Hematopoietic multipotent progenitor cell (in vitro differentiated cells): ENCODE measurements around the gene FNBP1L. TPM values are rescaled to one million over a fixed set of nuclear protein-coding genes. Genes with fewer than 3 reads are reported as not detected.

Experiments
- DNase-seq, 3 donors: peaks; one replicate each; pipeline ENCODE4 v3.0.0-alpha.2; 2011 to 2015; ENCODE audit warnings: low read depth in 2 of 3, low spot score in 2 of 3
- total RNA-seq: library from RNA; depleted of rRNA; stranded (reverse); fragments of >200 nt; gene quantifications from one replicate; pipeline ENCODE4 v1.2.3, GENCODE V29; 2012

Gene FNBP1L
- total RNA-seq, 1 donor, result 6.5 TPM

DNA sequence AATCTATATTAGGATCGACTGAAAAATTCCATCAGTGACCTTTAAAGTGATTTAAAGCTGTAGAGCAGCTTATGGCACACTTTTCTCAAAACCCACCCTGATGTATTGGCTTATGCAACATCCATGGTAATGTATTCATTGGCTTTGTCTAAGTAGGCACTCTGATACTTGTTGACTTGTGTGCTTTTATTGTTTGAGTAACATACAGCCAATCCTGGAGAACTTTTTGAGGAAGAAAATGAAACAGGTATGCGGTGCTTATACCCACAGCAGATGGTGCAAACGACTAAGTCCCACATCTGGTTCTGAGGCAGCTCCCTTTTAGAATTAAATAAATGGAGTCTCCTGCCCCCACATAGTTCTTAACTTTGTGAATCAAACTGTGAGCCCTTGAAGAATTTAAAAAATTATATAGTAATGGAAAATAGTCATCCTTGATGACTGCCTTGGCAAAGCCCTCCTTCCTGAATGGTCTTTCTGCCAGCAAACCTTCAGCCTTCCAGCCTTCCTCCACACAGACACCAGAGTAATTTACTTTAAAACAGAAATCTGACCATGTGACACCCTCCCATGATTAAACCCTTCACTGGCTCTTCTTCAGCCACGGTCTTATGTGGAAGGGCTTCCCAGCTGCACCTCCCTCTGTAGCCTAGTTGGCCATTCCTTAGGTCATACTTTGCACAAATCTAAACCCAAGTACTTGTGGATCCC is 117.7 kb downstream of the FNBP1L start:
- DNase-seq, result no peak

DNA sequence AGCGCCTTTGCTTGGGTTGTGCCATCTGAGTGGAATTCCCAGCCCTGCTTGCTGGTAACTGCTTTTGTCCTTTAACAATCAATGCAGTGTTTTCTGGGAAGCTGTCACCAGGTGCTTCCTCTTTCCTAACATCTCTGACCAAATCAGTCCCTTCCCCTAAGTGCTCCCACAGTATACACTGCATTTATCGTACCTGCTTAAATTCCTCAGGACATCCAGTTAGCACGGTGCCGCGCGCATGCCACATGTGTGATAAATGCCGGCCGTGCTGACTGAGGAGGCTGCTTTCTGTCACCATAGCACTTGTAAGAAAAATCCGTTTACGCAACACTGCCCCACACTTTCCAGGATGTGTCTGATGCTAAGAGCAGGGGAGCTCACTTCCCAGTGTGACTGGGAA is 118.3 kb downstream of the FNBP1L start:
- no peak for DNase-seq

DNA sequence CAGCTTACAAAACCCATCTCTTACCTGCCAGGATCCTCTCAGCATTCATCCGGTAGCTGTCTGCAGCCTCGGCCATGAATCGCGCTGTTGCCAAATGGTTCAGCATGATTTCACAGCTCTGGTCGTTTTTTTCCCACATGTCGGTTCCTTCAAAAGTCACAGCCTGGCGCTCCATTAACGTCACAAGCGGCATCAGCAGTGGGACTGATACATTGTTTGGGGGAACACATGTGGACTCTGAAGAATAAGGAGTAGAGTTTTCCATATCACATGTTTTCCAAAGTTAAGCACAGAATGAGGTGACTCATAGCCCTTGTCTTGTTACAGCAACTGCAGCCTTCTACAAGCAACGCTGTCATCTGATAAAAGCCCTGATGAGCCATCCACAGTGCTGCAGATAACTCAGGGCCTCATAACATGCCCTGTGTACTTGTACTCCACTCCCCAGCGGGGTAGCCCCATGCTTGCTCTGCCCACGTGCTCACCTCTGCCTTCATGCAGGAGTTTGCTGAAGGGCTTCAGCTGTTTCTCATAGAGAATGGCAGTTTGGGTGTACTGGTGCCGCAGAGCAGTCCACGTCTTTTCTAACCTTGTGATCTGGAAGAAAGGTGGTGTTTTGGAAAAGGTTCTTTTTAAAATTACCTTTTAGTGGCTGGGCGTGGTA is 119.5 kb downstream of the FNBP1L start:
- no peak for DNase-seq

DNA sequence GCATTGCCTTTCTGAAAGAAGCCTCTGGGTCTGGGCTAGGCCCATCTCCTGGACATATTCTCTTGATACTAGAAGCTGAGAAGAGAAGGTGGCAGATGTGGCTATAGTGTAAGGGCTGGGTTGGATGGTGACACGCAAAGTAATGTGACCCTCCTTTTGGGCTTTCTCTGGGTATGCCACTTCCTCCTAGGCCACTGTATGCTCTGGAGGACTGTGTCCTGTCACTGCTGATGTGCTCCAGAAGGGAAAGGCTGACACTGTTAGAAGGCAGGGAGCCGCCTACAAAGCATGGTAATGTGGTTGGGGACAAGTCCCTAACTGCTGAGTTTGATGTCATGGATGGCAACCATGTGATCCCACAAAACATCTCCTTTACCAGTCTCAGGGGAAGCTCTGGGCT is 121.6 kb downstream of the FNBP1L start:
- no peak for DNase-seq

DNA sequence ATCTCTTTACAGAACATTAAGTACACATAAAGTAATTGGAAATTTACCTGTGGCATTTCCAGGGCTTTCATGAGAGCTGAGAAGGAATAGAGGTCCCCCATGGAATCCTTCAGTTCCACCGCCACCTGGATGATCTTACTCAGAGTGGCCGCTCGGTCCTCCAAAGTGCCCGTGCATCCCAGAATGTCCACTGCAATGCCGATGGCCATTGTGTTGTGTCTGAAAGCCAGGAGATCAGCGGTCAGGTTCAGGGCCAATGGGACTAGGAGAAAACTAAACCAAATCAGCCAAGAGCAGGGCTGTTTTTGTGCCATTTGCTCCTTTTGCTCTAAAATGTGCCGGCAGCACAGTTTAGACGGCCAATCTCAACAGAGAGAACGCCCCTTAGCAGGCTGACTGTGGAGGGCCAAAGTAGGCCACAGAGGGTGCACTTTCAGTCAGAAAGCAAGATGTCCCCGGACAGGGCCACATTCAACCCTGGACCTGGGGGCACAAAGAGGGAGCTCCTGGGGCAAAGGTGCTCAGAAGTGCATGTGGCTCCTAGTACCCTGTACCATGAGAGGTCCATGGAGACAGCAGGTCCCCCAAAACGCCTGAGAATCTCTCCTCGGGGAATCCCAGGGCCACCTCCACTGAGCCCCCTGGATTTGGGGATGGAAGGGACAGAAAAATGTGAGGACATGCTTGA is 123.8 kb downstream of the FNBP1L start:
- DNase-seq, result no peak

DNA sequence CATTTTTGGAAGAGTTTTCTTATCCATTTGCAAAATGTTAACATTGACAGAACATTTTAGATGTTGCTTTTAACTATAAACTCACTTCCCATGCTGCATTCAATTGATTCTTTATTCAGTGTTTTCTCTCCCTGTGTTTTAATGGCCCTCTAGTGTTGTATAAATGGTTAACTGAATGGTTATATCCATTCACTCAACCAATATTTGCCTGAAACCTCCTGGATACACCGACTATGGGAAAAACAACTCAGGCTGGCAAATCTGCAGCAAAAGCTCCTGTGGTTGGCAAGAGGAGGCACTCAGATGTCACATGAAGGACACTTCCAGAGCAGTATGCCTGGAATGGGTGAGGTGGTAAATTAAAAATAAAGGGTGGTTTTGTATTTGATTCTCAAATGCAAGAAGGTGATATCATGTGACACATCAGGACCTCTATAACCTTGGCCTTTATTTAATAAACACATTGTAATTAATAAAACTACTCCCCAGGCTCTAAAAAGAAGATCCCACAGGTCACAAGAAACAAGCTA is 126.1 kb downstream of the FNBP1L start:
- no peak for DNase-seq

DNA sequence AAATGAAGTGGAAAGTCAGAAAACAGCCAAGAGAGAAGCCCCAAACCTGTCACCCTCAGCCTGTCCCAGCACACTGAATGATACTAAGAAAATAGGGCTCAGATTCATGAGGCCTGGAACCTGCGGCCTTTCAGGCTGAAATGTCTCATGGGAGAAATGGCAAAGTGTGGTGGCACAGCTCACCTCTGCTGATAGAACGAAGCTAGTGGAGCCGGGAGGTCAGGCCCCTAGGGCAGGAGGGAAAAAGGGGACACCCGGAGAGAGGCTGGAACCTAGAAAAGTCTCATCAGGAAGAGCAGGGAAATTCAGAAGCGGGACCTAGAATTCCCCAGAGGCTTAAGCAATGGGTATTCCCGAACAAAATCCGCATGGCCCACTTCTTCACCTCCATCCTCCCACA is 126.6 kb downstream of the FNBP1L start:
- DNase-seq, result no peak

DNA sequence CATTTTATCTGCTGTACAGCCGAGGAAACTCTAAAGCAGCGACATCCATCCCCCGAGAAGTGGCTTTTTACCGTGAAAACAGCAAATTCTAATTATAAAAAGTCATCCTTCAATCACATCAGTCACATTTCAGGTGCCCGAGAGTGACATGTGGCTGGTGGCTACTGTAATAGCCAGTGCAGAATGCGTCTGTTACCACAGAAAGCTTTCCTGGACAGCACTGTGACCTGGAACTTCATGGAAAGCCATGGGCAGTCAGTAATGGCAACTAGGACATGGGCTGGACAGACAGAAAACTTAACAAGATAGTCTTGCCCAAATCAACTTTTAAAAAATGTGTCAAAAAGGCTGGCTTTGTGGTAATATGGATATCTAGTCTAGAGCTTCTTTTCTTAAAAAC is 127.1 kb downstream of the FNBP1L start:
- no peak for DNase-seq

DNA sequence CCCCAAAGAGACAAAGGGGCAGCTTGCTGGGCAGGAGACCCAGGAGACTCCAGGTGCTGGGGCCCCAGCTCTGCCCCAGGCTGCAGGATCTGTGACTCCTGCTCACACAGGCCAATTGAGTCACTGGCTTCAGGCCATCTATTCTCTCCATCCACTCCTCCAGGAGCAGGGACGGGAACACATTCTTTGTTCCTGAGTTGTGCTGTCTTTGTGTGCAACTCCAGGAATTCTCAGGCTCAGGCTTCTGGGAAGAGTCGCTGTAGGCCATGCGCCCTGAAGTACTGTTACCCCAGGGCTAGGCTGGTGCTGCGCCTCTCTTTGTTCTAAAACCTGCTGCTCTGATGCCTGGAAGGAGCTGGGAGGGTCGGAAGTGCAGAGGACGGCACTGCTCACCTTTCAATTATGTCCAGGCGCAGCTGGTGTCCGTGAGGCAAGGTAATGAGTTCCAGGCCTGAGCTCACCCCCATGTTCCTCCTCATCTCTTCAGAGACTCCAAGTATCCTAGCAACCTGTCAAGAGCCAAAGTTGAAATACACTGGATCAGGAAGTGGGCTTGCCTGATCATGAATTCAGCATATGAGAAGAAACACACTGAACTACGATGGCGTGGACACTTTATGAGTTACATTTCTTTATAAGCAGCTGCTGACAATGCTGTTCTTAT is 127.8 kb downstream of the FNBP1L start:
- DNase-seq, result no peak

DNA sequence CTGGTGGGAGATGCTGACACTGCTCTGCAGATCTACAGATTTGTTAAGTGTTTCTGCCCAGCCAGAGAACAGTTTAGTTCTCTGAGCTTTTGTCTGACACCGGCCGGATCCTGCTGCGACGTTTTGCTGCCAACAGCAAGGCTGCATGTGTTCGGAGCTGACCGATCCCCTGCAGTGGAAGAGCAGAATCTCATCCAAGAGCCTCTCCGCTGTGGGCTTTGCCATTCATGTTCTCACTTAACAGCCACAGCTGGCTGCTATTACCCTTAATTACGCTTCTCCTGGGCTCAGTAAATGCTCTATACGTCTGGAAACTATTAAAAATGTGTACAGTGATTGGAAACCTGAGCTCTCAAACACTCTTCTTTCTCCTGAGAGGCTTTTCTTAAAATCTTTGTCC is 128.4 kb downstream of the FNBP1L start:
- no peak for DNase-seq

DNA sequence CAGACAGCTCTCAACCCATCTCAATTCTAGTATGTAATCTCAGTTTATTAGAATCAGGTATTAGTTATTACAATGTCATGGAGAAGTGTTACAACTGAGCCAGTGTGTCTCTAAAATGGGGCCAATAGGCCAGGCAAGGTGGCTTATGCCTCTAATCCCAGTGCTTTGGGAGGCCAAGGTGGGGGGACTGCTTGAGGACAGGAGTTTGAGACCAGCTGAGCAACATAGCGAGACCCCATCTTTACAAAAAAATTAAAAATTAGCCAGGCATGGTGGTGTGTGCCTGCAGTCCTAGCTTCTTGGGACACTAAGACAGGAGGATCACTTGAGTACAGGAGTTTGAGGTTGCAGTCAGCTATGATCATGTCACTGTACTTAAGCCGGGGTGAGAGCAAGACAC is 128.8 kb downstream of the FNBP1L start:
- DNase-seq, result no peak

DNA sequence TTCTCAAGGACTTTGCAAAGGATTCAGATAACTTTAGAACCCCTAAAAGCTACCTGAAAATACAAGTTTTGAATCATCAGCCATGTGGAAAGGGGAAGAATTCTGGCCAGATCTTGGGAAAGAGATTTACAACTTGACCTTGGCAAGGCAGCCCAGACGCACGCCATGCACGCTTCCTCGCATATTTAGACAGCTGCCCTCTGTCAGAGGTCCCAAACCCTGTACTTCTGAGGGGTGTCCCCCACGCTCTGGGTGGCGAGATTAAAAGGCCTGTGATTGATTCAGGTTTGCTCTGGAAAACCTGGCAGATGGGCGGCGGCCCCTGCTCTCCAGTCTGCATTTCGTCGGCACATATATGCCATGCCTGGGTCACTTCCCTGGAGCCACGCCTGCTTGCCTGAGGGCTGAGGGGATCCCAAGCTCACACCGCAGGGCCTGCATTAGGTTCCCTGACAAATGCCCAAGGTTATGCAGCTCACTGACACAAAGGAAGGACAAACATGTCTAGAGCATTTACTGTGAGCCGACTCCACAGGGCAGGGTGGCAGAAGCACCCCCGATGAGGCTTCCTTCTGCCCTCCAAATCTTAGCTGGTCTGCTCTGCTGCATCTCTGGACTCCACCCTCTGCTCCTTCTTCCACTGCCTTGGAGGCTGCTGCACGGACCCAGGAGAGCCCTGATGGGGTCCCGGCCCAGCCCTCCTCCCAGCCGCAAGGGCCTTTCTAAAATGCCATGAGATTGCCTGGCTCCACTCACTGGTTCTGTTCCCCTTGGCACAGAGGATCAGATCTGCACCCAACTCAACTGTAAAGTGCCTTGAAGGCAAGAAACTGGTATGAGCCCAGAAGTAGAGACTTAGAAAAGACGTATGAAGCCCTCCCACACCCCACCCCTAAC is 129.9 kb downstream of the FNBP1L start:
- DNase-seq, result no peak

DNA sequence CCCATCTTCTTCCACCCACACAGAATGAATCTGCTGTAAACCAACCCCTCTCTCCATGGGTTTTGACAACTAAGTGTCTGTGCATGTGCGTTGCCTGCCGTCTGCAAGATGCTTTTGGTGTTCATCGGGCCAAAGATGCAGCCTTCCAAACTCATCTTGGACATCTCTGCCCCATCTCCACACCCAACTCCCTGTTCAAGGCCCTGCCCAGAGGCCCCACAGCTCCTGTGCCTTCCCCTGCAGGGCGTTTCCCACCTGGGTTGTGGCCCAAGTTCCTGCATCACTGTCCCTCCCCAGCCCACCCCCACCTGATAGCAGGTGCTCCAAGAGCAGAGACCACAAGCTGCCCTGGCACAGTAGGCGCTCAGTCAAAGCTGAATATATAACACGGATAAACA is 130.5 kb downstream of the FNBP1L start:
- DNase-seq, result no peak

DNA sequence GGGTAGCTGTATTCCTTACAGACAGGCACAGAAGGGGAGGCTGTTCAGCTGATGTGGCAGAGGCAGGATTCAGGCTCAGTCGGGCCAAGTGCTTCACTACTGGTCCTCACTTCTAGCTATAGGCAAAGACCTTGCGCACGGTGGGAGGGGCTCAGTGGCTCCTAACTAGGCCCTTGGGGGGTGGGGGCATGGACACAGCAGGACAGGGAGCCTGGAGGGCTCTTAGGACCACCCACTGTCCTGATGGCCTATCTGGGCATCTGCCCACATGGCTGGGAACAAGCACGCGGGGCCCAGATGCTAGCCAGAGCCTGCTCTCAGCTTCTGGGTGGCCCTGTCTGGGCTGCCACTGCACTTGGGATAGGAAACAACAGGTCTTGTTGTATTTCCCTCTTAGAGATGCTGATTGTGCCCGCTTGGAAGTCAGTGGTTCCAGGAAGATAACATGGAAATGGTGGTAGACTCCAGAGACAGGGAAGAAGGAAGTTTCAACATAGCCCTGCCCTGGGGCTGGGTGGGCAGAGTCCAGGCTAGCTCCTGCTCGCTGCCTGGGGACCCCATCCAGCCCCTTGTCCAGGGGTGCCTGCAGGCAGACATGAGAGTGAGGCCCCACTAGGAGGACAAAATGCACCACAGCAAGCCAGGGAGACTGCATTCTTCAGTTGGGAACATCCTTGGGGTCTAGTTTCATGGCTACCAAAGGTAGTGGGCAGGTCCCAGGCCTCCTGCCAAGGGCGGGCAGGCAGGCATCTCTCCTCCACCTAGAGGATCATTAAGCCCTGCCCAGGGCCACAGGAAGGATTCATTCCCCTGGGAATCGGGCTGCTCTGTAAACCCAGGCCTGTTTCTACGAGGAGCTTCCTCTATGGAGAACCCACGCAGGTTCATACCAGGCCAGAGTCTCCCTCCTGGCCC is 131.2 kb downstream of the FNBP1L start:
- no peak for DNase-seq

DNA sequence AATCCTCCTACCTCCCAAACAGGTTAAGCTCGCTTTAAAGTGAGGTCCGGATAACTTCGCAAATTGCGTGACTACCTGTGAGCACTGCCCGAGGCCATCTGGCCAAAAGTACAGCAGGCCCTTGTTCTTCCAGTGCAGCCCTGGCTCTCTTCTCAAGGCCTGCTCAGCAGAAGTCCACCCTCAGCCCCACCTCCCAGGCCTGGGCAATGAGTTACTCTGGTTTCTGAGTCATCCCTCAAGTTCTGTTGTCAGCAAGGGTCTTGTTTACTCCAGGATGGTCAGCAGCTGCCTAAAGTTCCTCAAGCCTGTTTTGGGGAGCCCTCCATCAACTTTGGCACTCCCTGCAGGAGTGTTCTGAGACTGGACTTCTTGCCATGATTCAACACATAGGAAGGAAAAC is 132.0 kb downstream of the FNBP1L start:
- no peak for DNase-seq

DNA sequence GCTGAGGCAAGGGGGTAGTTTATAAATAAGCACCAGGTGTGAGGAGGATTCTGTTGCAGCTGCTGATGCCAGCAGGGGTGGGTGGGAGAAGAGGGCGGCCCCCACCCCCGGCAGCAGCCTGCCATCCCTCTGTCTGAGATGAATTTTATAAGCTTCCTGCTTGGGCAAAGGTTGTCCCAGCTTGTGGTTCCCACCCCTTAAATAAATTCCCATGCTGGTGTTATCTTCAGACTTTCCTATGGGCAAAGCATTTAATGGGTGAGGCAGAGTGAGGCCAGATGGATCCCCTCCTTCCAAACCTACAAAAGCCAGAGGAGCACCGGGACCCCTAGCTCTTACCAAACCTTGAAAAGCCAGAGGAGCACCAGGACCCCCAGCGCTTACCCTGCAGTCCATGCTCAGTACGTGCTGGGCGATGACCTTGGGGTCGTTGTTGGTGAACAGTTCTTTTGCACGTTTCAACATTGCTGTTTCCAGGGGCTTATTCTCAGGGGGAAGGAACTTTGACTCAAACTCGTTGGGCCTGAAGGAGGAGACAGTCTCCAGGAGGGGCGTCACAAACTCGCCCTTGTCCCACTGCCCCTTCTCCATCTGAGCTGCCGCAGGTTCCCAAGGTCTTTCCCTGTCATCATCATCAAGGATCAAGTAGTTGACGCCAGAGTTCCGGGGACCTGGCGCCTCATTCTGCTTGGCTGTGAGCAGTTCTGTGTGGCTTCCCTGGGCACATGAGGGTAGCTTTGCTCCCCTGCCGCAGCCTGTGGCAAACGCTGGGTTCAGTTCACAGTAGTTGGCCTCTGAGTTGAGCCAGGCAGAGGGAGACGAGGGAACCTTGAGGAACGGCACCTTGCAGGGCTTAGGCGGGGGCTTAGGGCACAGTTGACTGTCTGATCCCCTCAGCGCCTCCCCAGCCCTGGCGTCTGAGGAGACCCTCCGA is 134.3 kb downstream of the FNBP1L start:
- DNase-seq, result no peak

DNA sequence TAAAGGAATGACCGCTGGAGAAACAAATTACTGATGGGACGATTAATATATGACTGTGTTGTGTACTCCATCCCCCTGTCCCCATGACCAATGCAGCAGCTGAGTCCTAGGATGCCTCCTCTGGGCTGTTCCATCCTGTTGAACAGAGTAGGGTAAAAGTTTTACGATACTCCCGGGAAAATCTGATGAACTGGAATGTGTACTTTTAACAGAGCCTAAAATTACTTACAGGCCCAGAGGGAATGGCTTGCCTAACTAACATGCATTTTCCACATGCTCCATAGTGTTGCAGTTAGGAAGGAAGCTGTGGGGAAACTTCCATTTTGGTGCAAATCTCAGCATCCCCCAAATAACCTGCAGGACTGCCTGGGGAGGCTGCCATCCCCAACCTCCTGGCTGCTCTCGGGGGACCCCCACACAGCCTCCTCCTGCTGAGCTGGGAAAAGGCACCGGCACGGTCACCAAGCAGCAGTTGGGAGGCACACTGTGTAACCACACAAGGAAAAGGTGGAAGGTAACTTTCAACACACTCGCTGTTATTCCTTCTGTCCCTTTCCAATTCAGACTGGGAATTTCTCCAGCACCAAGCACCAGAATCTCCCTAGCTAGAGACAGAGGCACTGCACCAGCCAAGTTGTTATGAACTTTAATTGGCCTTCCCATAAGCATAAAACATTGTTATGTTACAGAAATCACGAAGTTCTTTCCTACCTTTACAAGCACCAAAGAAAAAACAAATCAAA is 136.5 kb downstream of the FNBP1L start:
- no peak for DNase-seq
